Endothelial cell of umbilical vein (primary cell): ENCODE results near the gene CDYL. TPM values are rescaled to one million over a fixed set of nuclear protein-coding genes. Genes with fewer than 3 reads are reported as not detected.

ENCODE experiments used
- BruUV-seq: library from RNA; stranded (reverse); fragments of 400-500 nt; replicated peaks from 2 replicates; lab custom pipeline; 2021; lab: Mats Ljungman, UMichigan
- CTCF ChIA-PET: fragments of 300-600, 350-600 bp; sonication (Branson Sonifier 250); formaldehyde crosslinking; loops from one replicate; lab custom pipeline; 2021; ENCODE audit warnings: antibody characterized with exemption, inconsistent platforms; lab: Charles Lee
- POLR2A ChIA-PET: fragments of 300-600, 350-600 bp; sonication (Branson Sonifier 250); formaldehyde crosslinking; loops from one replicate; lab custom pipeline; 2021; ENCODE audit warnings: antibody characterized with exemption, inconsistent platforms; lab: Charles Lee
- DNase-seq: peaks from one replicate; pipeline ENCODE4 v3.0.0-alpha.2; 2011; ENCODE audit warnings: low read depth, low spot score
- FAIRE-seq: peaks from 2 replicates; lab custom pipeline; 2011; peaks lifted over from hg19 to GRCh38; lab: Jason Lieb, UNC
- H2AFZ ChIP-seq: 2 replicates; pipeline ENCODE4 v1.6.0; 2012; ENCODE audit warnings: low read depth, low read length, control low read depth, inconsistent platforms
- H3K27ac ChIP-seq: 2 replicates; pipeline ENCODE4 v1.5.1; 2011; ENCODE audit warnings: low read depth, mild to moderate bottlenecking, control low read depth, low read length, moderate library complexity; ENCODE audit not compliant: insufficient read depth
- H3K27me3 ChIP-seq, 2 experiments: 2 replicates each; pipeline versions ENCODE4 v1.6.0 to v1.6.1; 2011; ENCODE audit warnings: low read length in 2 of 2, mixed read lengths in 1 of 2; ENCODE audit not compliant: control insufficient read depth in 2 of 2, insufficient read depth in 2 of 2
- H3K36me3 ChIP-seq, 2 experiments: 2 replicates in 1 of 2; 3 replicates in 1 of 2; pipeline ENCODE4 v1.5.1; 2011; ENCODE audit warnings: low read length in 2 of 2, mild to moderate bottlenecking in 1 of 2, moderate library complexity in 1 of 2; ENCODE audit not compliant: control insufficient read depth in 2 of 2, insufficient read depth in 2 of 2; ENCODE audit errors: extremely low read depth in 1 of 2
- H3K4me1 ChIP-seq: 3 replicates; pipeline ENCODE4 v1.5.1; 2011; ENCODE audit warnings: mild to moderate bottlenecking, low read length; ENCODE audit not compliant: control insufficient read depth, insufficient read depth; ENCODE audit errors: extremely low read depth
- H3K4me2 ChIP-seq: 2 replicates; pipeline ENCODE4 v1.6.1; 2011; ENCODE audit warnings: low read length, control low read depth, mixed read lengths; ENCODE audit not compliant: insufficient read depth
- H3K4me3 ChIP-seq, 3 experiments: fragments of 200-600 bp in 1 of 3; sonication (generic), shearing (Covaris generic) in 1 of 3; replicated peaks in 1 of 3; 2 replicates each; pipeline ENCODE4 v1.5.1; 2011 to 2016; ENCODE audit warnings: control low read depth in 3 of 3, low read length in 3 of 3, mild to moderate bottlenecking in 2 of 3, inconsistent platforms in 1 of 3, low read depth in 1 of 3, moderate library complexity in 1 of 3; ENCODE audit not compliant: insufficient read depth in 1 of 3
- H3K79me2 ChIP-seq: 2 replicates; pipeline ENCODE4 v1.6.0; 2012; ENCODE audit warnings: low read length, inconsistent platforms; ENCODE audit not compliant: control insufficient read depth, insufficient read depth
- H3K9ac ChIP-seq: replicated peaks from 2 replicates; pipeline ENCODE3; 2011; ENCODE audit warnings: low read length, control low read depth; ENCODE audit not compliant: insufficient read depth; ENCODE audit errors: extremely low read depth
- H3K9me1 ChIP-seq: replicated peaks from 3 replicates; pipeline ENCODE4 v1.6.0; 2011; ENCODE audit warnings: mild to moderate bottlenecking, low read length; ENCODE audit not compliant: control insufficient read depth, insufficient read depth; ENCODE audit errors: extremely low read depth
- H3K9me3 ChIP-seq: replicated peaks from 2 replicates; pipeline ENCODE4 v1.5.1; 2012; ENCODE audit warnings: low read length, inconsistent platforms; ENCODE audit not compliant: control insufficient read depth, insufficient read depth
- H4K20me1 ChIP-seq: replicated peaks from 2 replicates; pipeline ENCODE3; 2011; ENCODE audit warnings: mild to moderate bottlenecking, low read length; ENCODE audit not compliant: control insufficient read depth, insufficient read depth; ENCODE audit errors: extremely low read depth
- EZH2 ChIP-seq: IDR thresholded peaks from 2 replicates; pipeline ENCODE4 v1.6.1; 2012; ENCODE audit warnings: borderline replicate concordance, low read depth, mild to moderate bottlenecking, moderate library complexity, low read length, inconsistent platforms; ENCODE audit not compliant: severe bottlenecking
- FOS ChIP-seq: IDR thresholded peaks from 2 replicates; pipeline ENCODE4 v1.6.1; 2011; ENCODE audit warnings: mild to moderate bottlenecking, low read length, moderate library complexity, borderline replicate concordance; ENCODE audit not compliant: insufficient read depth
- JUN ChIP-seq: IDR thresholded peaks from 2 replicates; pipeline ENCODE4 v1.6.1; 2011; ENCODE audit warnings: borderline replicate concordance, low read depth; ENCODE audit not compliant: insufficient read length, insufficient read depth
- MYC ChIP-seq: IDR thresholded peaks from one replicate; pipeline ENCODE4 v1.6.1; 2011; ENCODE audit warnings: mild to moderate bottlenecking, low read depth, low read length
- POLR2A ChIP-seq: IDR thresholded peaks from 2 replicates; pipeline ENCODE4 v1.6.1; 2012; ENCODE audit warnings: low read depth, mild to moderate bottlenecking, control low read depth, low read length
- POLR2AphosphoS5 ChIP-seq: IDR thresholded peaks from 2 replicates; pipeline ENCODE4 v1.6.1; 2012; ENCODE audit warnings: low read depth, mild to moderate bottlenecking, control low read depth, low read length, moderate library complexity; ENCODE audit not compliant: insufficient read depth
- dilution Hi-C: fragments of 300-500 bp; cut with MboI; formaldehyde crosslinking; loops from one replicate; pipeline ENCODE4 v1.15.0; 2019; ENCODE audit warnings: low sequenced_read_pairs; ENCODE audit not compliant: extremely low pct_ligation_motif_present
- intact Hi-C: fragments of 100-400 bp; cut with micrococcal nuclease; formaldehyde crosslinking; loops from one replicate; pipeline ENCODE4 v1.10.0; 2022
- polyA plus RNA-seq, 4 experiments: library from polyadenylated mRNA; depleted of rRNA in 3 of 4; stranded (reverse) in 3 of 4; unstranded in 1 of 4; fragments of >200 nt; gene quantifications; 2 replicates each; pipeline versions ENCODE4 v1.2.1 to v1.2.3, GENCODE V29; 2011 to 2012; ENCODE audit warnings: missing spikeins in 1 of 4
- total RNA-seq: library from RNA; stranded (reverse); gene quantifications from 2 replicates; pipeline ENCODE4 v1.2.3, GENCODE V29; 2021
- TF ChIP-seq, protein P1 (sequence below), 2 donors: IDR thresholded peaks; 1 replicate in 1 of 2; 2 replicates in 1 of 2; pipeline ENCODE4 v1.5.1; 2011; ENCODE audit warnings: low read length in 2 of 2, mild to moderate bottlenecking in 2 of 2, moderate library complexity in 2 of 2, control low read depth in 1 of 2, inconsistent platforms in 1 of 2, low read depth in 1 of 2; ENCODE audit not compliant: insufficient read depth in 1 of 2; ENCODE audit errors: extremely low read depth in 1 of 2
- TF ChIP-seq, protein P2 (sequence below): IDR thresholded peaks from 2 replicates; pipeline ENCODE4 v1.6.1; 2011; ENCODE audit not compliant: insufficient read depth, insufficient read length

The CDYL gene
- total and polyA plus RNA-seq, 2 donors (not counting 3 experiments of a cell fraction or from before 2014, with no cell fraction given) = 10.2 to 35.6 TPM

DNA sequence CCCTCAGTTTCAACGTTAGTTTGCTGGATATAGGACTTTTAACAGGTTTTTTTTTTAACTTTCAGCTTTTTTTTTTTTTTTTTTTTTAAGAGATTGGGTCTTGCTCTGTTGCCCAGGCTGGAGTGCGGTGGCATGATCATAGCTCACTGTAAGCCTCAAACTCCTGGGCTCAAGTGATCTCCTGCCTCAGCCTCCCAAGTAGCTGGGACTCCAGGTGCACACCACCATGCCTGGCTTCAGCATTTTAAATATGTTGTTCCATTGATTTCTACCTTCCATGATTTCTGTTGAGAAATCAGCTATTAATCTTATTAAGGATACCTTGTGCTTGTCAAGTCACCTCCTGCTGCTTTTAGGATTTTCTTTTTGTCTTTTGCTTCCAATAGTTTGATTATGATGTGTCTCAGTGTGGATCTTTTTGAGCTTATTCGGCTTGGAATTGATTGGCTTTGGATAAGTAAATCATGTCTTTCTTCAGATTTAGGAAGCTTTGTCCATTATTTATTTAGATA, 52.0 kb downstream of the CDYL start:
- H3K27ac ChIP-seq = no peak overlapping the region
- no peaks in the 10 kb centered on the region for H3K27me3 ChIP-seq
- no peak overlapping the region for H3K4me2 ChIP-seq
- no peak overlapping the region for H2AFZ ChIP-seq
- H3K4me3 ChIP-seq = no peak overlapping the region
- intact Hi-C loops = no loop called here
- no peak overlapping the region for H3K9ac ChIP-seq
- POLR2A ChIA-PET = no interaction called here
- no peaks in the 10 kb centered on the region for H3K36me3 ChIP-seq
- H3K9me1 ChIP-seq = no peaks in the 10 kb centered on the region
- CTCF ChIA-PET = interaction anchor here (0.6 to 1.4 kb wide), 4 partner anchors 12 to 515 kb away, joined by 3 read pairs; no protein-coding TSS in a partner anchor
- DNase-seq (no peak), FAIRE-seq (no peak)
- no peaks in the 10 kb centered on the region for H3K4me1 ChIP-seq
- no peaks in the 10 kb centered on the region for H4K20me1 ChIP-seq
- H3K79me2 ChIP-seq = peaks cover 55% of the 10 kb centered on the region
- no TSS peak for BruUV-seq
- TF ChIP-seq EZH2 (no peak), MYC (no peak), JUN (no peak), POLR2AphosphoS5 (no peak), FOS (no peak), POLR2A (no peak)
- TF ChIP-seq, protein P1, sequence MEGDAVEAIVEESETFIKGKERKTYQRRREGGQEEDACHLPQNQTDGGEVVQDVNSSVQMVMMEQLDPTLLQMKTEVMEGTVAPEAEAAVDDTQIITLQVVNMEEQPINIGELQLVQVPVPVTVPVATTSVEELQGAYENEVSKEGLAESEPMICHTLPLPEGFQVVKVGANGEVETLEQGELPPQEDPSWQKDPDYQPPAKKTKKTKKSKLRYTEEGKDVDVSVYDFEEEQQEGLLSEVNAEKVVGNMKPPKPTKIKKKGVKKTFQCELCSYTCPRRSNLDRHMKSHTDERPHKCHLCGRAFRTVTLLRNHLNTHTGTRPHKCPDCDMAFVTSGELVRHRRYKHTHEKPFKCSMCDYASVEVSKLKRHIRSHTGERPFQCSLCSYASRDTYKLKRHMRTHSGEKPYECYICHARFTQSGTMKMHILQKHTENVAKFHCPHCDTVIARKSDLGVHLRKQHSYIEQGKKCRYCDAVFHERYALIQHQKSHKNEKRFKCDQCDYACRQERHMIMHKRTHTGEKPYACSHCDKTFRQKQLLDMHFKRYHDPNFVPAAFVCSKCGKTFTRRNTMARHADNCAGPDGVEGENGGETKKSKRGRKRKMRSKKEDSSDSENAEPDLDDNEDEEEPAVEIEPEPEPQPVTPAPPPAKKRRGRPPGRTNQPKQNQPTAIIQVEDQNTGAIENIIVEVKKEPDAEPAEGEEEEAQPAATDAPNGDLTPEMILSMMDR (IDR thresholded peaks at IDR 0.05; ENCODE audit: extremely low read depth in 1 of 2, insufficient read depth in 1 of 2, low read depth in 1 of 2, low read length in 2 of 2) = no peak
- TF ChIP-seq, protein P2, sequence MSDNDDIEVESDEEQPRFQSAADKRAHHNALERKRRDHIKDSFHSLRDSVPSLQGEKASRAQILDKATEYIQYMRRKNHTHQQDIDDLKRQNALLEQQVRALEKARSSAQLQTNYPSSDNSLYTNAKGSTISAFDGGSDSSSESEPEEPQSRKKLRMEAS = no peak
- dilution Hi-C loops = no loop called here
- peaks cover 2% of the 10 kb centered on the region for H3K9me3 ChIP-seq
